Panc1 (cell line): ENCODE data around the gene ALK.

Experiments used
- CTCF ChIP-seq: fragments of 450-650 bp; IDR thresholded peaks from 2 replicates; pipeline ENCODE4 v1.5.1; 2017; ENCODE audit warnings: mild to moderate bottlenecking
- POLR2AphosphoS5 ChIP-seq: IDR thresholded peaks from 2 replicates; pipeline ENCODE4 v1.6.1; 2012; ENCODE audit warnings: mild to moderate bottlenecking, low read depth, low read length, moderate library complexity
- REST ChIP-seq, 2 experiments: IDR thresholded peaks; 2 replicates each; pipeline ENCODE4 v1.6.1; 2011 to 2012; ENCODE audit warnings: low read depth in 2 of 2, control low read depth in 1 of 2, low read length in 1 of 2, mild to moderate bottlenecking in 1 of 2, moderate library complexity in 1 of 2; ENCODE audit not compliant: insufficient read depth in 1 of 2
- SIN3A ChIP-seq: IDR thresholded peaks from 2 replicates; pipeline ENCODE4 v1.6.1; 2012; ENCODE audit warnings: low read depth, mild to moderate bottlenecking, low read length, moderate library complexity, borderline replicate concordance; ENCODE audit not compliant: insufficient read depth
- TCF7L2 ChIP-seq: IDR thresholded peaks from 2 replicates; pipeline ENCODE4 v1.6.1; 2011; ENCODE audit warnings: mild to moderate bottlenecking, low read depth, low read length, inconsistent platforms

GRCh38 chr2:29694741-29695140 lies 226.6 kb downstream of the ALK start:
- no peak for TF ChIP-seq CTCF
- TF ChIP-seq POLR2AphosphoS5, result no peak
- no peak for TF ChIP-seq REST (IDR thresholded peaks at IDR 0.05; ENCODE audit: insufficient read depth in 1 of 2, low read depth in 2 of 2, low read length in 1 of 2)
- no peak for TF ChIP-seq SIN3A
- no peak for TF ChIP-seq TCF7L2
